Germinal center (tissue), 1 donor: ENCODE measurements around the gene ZNF334.

Experiments used
- DNase-seq: peaks from one replicate; pipeline ENCODE4 v3.0.0; 2012; ENCODE audit warnings: mixed read lengths, low spot score

Gene ZNF334

DNA sequence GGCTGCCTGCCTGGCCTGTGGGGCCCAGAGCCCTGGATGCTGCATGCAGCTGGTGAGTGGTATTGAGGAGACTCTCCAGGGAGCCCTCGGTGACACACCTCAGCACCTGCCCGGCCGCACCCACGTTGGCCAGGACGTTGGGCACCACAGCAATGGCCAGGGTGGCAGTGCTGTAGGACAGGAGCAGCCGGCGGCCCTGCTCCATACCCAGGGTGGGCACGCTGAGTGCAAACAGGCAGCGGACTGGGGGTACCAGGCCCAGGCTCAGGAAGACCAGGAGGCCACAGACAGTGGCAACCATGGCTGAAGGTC is 32.4 kb upstream of the ZNF334 start:
- DNase-seq = no peak

DNA sequence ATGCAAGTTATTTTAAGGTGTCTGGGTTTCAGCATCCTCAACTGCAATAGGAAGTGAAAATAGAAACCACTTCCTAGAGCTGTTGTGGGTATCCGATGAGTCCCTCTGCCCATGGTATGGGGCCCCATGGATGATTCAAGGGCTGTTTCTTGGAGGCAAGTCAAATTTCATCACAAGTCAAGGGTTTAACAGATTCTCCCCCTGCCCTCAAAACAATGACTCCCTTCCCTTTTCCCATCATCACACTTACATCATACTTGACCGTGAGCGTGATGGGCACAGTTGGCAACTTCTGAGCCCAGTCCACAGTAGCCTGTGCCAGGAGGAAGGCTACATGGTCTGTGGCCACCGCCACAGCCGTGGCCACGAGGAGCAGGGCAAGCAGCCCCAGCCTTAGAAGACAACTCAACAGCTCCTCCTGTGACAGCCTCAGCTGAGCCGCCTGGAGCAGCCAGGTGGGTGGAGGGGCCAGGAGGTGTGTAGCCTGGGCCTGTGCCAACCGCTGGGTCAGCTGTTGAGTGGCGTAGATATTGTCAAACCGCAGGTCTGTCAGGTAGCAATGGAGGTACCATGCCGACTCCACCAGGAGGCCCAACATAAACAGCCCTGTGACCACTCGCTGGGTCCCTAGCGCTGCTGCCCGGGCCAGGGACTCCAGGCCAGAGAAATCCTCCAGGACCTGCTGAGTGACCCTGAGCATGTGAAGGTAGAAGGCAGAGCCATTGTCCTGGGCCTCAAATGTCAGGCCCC is 31.9 kb upstream of the ZNF334 start:
- no peak for DNase-seq

DNA sequence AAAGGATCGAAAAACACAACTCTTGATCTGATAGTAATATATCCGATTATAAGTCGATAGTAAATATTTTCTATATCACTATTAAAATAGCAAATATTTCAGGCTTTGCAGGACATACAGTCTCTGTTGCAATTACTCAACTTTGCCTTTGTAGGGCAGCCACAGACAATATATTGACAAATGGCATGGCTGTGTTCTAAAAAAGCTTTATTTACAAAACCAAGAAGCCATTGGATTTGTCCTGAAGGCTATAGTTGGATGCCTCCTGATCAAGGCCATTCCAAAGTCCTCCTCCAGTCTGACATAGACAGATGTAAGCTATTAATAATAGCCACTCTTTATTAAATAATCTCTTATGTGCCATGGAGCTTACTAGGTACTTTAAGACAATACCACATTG is 31.2 kb upstream of the ZNF334 start:
- DNase-seq = no peak

DNA sequence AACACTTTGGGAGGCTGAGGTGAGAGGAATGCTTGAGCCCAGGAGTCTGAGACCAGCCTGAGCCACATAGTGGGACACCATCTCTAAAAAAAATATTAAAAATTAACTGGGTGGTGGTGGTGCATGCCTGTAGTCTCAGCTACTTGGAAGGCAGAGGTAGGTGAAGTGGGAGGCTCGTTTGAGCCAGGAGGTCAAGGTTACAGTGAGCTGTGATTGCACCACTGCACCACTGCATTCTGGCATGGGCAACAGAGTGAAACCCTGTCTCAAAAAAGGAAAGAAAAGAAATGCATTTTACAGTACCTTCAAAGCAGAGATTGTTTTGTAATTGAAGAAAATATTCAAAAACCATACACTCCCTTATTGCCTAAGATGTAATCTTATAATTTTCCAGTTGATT is 30.6 kb upstream of the ZNF334 start:
- no peak for DNase-seq

DNA sequence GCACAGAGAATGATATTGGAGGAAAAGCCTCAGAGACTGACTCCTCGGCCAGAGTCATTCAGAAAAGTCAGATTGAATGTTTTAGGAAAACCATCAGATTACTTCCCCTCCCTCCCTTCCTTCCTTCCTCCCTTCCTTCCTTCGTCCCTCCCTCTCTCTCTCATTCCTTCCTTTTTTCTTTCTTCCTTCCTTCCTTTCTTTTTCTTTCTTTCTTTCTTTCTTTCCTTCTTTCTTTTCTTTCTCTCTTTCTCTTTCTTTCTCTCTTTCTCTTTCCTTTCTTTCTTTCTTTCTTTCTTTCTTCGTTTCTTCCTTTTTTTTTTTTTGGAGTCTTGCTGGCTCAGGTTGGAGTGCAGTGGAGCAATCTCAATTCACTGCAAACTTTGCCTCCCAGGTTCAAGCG is 29.7 kb upstream of the ZNF334 start:
- DNase-seq = no peak

- DNase-seq = no peak
Observed at GRCh38 chr20:46541229-46541935, 28.0 kb upstream of the ZNF334 start.

GRCh38 chr20:46539113-46539512 is 25.8 kb upstream of the ZNF334 start:
- no peak for DNase-seq

DNA sequence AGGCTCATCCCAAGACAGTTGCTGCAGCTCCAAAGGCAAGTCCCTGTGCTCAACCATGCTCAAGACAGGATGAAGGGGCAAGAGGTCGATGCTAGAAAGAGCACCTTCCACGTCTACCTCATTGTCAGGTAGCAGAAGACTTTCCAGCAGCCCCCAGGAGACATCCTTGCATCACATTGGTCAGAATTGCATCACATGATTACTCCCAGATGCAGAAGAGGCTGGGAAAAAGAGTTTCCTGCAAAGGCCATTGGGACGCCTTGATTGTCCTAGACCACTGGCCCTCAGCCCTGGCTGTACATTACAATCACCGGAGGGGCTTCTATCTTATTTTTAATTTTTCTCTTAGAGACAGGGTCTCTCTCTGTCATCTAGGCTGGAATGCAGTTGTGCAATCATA is 17.3 kb upstream of the ZNF334 start:
- no peak for DNase-seq

GRCh38 chr20:46523696-46524328 is 10.5 kb upstream of the ZNF334 start:
- no peak for DNase-seq

- no peak for DNase-seq
Observed at GRCh38 chr20:46523108-46523507, 9.7 kb upstream of the ZNF334 start.

- DNase-seq = peak; percentile 47
Observed at GRCh38 chr20:46520976-46521579, 7.7 kb upstream of the ZNF334 start.

GRCh38 chr20:46520540-46520939 is 7.2 kb upstream of the ZNF334 start:
- DNase-seq = no peak

GRCh38 chr20:46519471-46520068 is 6.2 kb upstream of the ZNF334 start:
- DNase-seq = no peak

GRCh38 chr20:46509523-46509922 is 3.8 kb downstream of the ZNF334 start:
- DNase-seq = no peak

- no peak for DNase-seq
Observed at GRCh38 chr20:46507760-46508407, 5.5 kb downstream of the ZNF334 start.

DNA sequence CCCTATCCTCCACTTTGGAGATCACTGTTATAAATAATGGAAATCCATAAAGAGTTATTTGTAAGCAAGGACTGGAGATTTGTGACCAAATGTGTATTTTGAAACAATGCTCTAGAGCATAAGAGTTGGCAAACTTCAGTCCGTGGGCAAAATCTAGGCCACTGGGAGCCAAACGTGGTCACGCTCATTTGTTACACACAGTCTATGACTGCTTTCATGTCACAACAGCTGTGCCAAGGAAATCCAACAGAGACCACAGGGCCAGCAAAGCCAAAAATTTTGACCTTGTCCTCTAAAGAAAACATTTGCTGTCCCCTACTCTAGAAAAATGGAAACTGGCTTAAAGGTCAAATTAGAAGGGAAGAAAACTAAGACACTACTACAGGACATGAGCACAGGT is 7.9 kb downstream of the ZNF334 start:
- no peak for DNase-seq

GRCh38 chr20:46501961-46502360 is 11.4 kb downstream of the ZNF334 start:
- no peak for DNase-seq

DNA sequence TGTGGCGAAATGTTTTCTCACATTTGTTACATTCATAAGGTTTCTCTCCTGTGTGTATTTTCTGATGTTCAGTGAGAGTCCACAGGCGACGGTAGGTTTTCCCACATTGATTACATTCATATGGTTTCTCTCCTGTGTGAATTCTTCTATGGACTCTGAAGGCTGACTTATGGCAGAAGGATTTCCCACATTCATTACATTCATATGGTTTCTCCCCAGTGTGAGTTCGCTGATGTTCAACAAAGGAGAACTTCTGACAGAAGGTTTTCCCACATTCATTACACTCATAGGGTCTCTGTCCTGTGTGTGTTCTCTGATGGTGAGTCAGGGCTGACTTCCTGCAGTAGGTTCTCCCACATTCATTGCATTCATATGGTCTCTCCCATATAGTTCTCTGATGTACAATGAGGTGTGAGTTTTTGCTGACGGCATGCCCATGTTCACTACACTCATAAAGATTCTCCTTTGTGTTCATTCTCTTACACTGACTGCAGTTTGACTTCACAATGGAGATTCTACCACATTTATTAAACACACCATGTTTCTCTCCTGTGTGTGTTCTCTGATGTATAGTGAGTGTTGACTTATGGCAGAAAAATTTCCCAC is 11.9 kb downstream of the ZNF334 start:
- no peak for DNase-seq

- no peak for DNase-seq
Observed at GRCh38 chr20:46494077-46494476, 19.3 kb downstream of the ZNF334 start.

- no peak for DNase-seq
Observed at GRCh38 chr20:46491354-46491753, 22.0 kb downstream of the ZNF334 start.

- DNase-seq = no peak
Observed at GRCh38 chr20:46488451-46488850, 24.9 kb downstream of the ZNF334 start.

GRCh38 chr20:46487628-46488027 is 25.7 kb downstream of the ZNF334 start:
- no peak for DNase-seq
